ENCODE results near the gene CACNB1. TPM values are rescaled to one million over a fixed set of nuclear protein-coding genes. Genes with fewer than 3 reads are reported as not detected.
A peak's percentile ranks its signal among the peaks of the same experiment; 100 is the strongest.

Gene CACNB1
- total and polyA plus RNA-seq, 2 of the 13 experiments (the other 11 are each of a cell fraction or from before 2014, with no cell fraction given): 0.75 to 1.5 TPM

DNA sequence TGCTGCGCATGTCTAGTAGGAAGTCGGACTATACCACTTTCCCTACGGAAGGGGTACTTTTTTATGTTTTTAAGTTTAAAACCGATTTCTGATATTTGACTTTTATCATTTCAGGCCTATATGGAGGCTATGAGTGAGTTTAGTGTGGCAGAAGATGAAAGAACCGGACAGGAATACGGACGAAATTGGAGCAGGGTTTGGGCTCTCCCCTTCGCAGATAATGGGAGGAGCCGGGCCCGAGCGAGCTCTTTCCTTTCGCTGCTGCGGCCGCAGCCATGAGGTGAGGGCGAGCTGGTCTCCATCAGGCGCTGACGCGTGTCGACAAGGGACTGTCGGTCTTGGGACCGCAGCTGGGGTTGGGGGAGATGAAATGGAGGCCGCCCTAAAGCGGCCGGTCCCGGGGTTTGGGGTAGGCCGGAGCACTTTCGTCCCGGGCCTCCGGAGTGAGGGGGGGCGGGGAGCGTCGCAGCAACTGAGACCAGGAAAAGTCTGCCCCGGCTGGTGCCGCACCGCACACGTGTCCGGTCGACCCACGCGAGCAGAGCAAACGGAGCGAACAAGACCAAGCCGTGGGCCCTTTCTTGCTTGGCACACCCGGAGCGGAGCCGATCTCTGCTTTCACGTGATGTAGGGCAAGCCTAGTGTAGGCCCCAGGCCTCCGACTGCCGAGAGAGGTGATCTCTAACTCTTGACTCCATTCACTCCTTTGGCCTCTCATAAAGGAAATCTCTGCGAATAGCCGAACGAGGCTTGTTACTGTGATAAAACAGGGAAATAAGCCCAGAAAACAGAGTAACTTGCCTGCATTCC is 2.8 kb upstream of the CACNB1 start, which contains the start of gene RPL19 (continued):
- TF ChIP-seq, protein P1, sequence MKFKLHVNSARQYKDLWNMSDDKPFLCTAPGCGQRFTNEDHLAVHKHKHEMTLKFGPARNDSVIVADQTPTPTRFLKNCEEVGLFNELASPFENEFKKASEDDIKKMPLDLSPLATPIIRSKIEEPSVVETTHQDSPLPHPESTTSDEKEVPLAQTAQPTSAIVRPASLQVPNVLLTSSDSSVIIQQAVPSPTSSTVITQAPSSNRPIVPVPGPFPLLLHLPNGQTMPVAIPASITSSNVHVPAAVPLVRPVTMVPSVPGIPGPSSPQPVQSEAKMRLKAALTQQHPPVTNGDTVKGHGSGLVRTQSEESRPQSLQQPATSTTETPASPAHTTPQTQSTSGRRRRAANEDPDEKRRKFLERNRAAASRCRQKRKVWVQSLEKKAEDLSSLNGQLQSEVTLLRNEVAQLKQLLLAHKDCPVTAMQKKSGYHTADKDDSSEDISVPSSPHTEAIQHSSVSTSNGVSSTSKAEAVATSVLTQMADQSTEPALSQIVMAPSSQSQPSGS (CRISPR knock-in tag; IDR thresholded peaks at IDR 0.05): peak; percentile 71
- TF ChIP-seq, protein P2, sequence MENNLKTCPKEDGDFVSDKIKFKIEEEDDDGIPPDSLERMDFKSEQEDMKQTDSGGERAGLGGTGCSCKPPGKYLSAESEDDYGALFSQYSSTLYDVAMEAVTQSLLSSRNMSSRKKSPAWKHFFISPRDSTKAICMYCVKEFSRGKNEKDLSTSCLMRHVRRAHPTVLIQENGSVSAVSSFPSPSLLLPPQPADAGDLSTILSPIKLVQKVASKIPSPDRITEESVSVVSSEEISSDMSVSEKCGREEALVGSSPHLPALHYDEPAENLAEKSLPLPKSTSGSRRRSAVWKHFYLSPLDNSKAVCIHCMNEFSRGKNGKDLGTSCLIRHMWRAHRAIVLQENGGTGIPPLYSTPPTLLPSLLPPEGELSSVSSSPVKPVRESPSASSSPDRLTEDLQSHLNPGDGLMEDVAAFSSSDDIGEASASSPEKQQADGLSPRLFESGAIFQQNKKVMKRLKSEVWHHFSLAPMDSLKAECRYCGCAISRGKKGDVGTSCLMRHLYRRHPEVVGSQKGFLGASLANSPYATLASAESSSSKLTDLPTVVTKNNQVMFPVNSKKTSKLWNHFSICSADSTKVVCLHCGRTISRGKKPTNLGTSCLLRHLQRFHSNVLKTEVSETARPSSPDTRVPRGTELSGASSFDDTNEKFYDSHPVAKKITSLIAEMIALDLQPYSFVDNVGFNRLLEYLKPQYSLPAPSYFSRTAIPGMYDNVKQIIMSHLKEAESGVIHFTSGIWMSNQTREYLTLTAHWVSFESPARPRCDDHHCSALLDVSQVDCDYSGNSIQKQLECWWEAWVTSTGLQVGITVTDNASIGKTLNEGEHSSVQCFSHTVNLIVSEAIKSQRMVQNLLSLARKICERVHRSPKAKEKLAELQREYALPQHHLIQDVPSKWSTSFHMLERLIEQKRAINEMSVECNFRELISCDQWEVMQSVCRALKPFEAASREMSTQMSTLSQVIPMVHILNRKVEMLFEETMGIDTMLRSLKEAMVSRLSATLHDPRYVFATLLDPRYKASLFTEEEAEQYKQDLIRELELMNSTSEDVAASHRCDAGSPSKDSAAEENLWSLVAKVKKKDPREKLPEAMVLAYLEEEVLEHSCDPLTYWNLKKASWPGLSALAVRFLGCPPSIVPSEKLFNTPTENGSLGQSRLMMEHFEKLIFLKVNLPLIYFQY (CRISPR knock-in tag; IDR thresholded peaks at IDR 0.05; ENCODE audit: borderline replicate concordance): no peak
- no peak for TF ChIP-seq ZNF777 (CRISPR knock-in tag; IDR thresholded peaks at IDR 0.05)
- peak; percentile 80; the same call in 1 of the 2 replicates for TF ChIP-seq KLF15 (CRISPR knock-in tag; IDR thresholded peaks at IDR 0.05; ENCODE audit: borderline replicate concordance)
- TF ChIP-seq, protein P3, sequence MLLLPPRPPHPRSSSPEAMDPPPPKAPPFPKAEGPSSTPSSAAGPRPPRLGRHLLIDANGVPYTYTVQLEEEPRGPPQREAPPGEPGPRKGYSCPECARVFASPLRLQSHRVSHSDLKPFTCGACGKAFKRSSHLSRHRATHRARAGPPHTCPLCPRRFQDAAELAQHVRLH (CRISPR knock-in tag; IDR thresholded peaks at IDR 0.05; ENCODE audit: borderline replicate concordance, low read depth): peak; percentile 67; the same call in 1 of the 2 replicates
- no peak for TF ChIP-seq ZNF780A (CRISPR knock-in tag; IDR thresholded peaks at IDR 0.05)
- peak; percentile 73 for TF ChIP-seq ZNF781 (CRISPR knock-in tag; IDR thresholded peaks at IDR 0.05; ENCODE audit: borderline replicate concordance, not compliant biosample characterization)
- peak; percentile 82; the same call in 1 of the 2 replicates for TF ChIP-seq NRL (CRISPR knock-in tag; IDR thresholded peaks at IDR 0.05; ENCODE audit: borderline replicate concordance)
- TF ChIP-seq ZBTB38 (CRISPR knock-in tag; IDR thresholded peaks at IDR 0.05): peak; percentile 67; the same call in 1 of the 2 replicates
- peak; percentile 89; the same call in 1 of the 2 replicates for TF ChIP-seq ZNF761 (CRISPR knock-in tag; conservative IDR thresholded peaks at IDR 0.05)
- TF ChIP-seq, protein P4, sequence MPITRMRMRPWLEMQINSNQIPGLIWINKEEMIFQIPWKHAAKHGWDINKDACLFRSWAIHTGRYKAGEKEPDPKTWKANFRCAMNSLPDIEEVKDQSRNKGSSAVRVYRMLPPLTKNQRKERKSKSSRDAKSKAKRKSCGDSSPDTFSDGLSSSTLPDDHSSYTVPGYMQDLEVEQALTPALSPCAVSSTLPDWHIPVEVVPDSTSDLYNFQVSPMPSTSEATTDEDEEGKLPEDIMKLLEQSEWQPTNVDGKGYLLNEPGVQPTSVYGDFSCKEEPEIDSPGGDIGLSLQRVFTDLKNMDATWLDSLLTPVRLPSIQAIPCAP (CRISPR knock-in tag; IDR thresholded peaks at IDR 0.05; ENCODE audit: low read depth): 0 out of 2 replicates have a peak, but pooled peaks have one; percentile 67
- TF ChIP-seq ATF7 (IDR thresholded peaks at IDR 0.05): peak; percentile 92
- peak; percentile 24; the same call in 1 of the 2 replicates for TF ChIP-seq ATF7 (CRISPR knock-in tag; IDR thresholded peaks at IDR 0.05)
- 0 out of 2 replicates have a peak, but pooled peaks have one; percentile 27 for TF ChIP-seq ZNF567 (CRISPR knock-in tag; IDR thresholded peaks at IDR 0.05; ENCODE audit: borderline replicate concordance)
- TF ChIP-seq, protein P5, sequence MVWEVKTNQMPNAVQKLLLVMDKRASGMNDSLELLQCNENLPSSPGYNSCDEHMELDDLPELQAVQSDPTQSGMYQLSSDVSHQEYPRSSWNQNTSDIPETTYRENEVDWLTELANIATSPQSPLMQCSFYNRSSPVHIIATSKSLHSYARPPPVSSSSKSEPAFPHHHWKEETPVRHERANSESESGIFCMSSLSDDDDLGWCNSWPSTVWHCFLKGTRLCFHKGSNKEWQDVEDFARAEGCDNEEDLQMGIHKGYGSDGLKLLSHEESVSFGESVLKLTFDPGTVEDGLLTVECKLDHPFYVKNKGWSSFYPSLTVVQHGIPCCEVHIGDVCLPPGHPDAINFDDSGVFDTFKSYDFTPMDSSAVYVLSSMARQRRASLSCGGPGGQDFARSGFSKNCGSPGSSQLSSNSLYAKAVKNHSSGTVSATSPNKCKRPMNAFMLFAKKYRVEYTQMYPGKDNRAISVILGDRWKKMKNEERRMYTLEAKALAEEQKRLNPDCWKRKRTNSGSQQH (CRISPR knock-in tag; IDR thresholded peaks at IDR 0.05; ENCODE audit: low read depth): peak; percentile 90
- no peak for TF ChIP-seq MBD4 (IDR thresholded peaks at IDR 0.05; ENCODE audit: borderline replicate concordance, low read length)
- peak; percentile 98 for TF ChIP-seq BHLHE40 (IDR thresholded peaks at IDR 0.05; ENCODE audit: low read length)
- TF ChIP-seq ZFP37 (CRISPR knock-in tag; IDR thresholded peaks at IDR 0.05; ENCODE audit: borderline replicate concordance): no peak; the same call in 1 of the 2 replicates
- peak; percentile 67; the same call in 1 of the 2 replicates for TF ChIP-seq SRY (CRISPR knock-in tag; IDR thresholded peaks at IDR 0.05)
- TF ChIP-seq JARID2 (CRISPR knock-in tag; IDR thresholded peaks at IDR 0.05; ENCODE audit: insufficient replicate concordance): no peak
- peak; percentile 84 for TF ChIP-seq GATAD1 (CRISPR knock-in tag; IDR thresholded peaks at IDR 0.05)
